HG03342 (cell line): ENCODE measurements around the gene LBX2.
A peak's percentile ranks its signal among the peaks of the same experiment; 100 is the strongest.
"Not testable (repeated sequence)": the region's sequence is repeated elsewhere in the genome, so short reads cannot be mapped to it uniquely, and the experiment has no call there.

ENCODE experiments used
- ATAC-seq: cut with Tn5 transposase; IDR thresholded peaks from one replicate; pipeline ENCODE4 v1.9.1; 2021; ENCODE audit warnings: mild to moderate bottlenecking, moderate library complexity; ENCODE audit not compliant: unreplicated experiment

LBX2 gene

DNA sequence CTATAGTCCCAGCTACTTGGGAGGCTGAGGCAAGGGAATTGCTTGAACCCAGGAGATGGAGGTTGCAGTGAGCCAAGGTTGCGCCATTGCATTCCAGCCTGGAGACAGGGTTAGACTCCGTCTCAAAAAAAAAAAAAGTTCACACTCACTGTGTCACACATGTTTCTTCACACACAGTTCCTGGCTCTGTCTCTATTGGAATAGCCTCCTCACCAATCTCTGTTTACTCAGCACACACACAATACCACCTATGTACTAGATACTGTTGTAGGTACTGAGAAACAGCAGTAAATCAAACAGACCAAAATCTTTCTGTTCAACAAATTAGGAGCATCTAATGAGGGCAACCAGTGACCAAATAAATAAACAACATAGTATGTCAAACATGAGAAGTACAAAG, 13.3 kb downstream of the LBX2 start:
- no peak for ATAC-seq

- not testable (repeated sequence) for ATAC-seq
These were observed 15.7 kb downstream of the LBX2 start for GRCh38 chr2:74483675-74484164.

DNA sequence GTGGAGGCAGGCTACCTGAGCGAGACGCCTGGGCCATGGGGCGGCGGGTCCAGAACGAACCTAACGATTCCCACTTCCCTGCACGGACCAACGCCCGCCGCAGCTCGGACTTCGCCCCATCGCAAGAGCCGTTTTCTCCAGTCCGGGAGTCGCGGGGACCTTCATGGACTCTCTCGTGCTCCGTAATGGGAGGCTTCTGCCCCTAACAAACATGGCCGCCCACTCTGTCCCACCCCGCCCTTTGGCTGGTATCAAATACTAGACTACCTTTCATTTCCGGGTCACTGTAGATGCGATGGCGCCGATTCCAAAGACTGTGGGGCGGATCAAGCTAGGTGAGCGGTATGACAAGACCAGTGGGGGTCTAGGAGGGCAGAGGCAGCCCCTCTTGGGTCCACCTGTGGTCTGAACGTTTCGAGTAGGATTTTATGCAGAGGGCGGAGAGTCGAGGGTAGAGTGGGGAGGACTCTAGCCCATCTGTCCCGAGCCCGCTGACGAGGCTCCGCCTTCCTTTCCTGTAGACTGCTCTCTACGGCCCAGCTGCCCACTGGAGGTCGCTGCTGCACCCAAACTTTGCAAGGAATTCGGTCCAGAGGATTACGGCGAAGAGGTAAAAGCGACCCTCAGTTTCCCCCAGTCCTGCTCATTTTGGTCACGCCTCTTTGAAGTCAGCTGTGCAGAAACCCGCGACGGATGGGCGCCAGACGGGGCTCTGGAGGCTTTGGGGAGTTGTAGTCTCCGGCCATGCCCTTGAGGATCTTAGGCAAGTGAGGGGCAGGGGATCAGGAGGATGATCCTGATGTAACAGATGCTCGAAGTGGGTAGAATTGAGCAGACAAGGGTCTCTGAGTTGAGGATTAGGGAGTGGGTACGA, 16.4 kb downstream of the LBX2 start, which contains the start of the genes CCDC142 and TTC31:
CCDC142 (minus strand) TSS at position 198 of the 874 bp plus-strand sequence; CDS start at position 37, 161 bp downstream.
TTC31 (plus strand) TSS at position 281 of the 874 bp plus-strand sequence; CDS start at position 296, 15 bp downstream.
- ATAC-seq = peak; percentile 89

GRCh38 chr2:74481961-74482800, 17.2 kb downstream of the LBX2 start:
- peak; percentile 31 for ATAC-seq

DNA sequence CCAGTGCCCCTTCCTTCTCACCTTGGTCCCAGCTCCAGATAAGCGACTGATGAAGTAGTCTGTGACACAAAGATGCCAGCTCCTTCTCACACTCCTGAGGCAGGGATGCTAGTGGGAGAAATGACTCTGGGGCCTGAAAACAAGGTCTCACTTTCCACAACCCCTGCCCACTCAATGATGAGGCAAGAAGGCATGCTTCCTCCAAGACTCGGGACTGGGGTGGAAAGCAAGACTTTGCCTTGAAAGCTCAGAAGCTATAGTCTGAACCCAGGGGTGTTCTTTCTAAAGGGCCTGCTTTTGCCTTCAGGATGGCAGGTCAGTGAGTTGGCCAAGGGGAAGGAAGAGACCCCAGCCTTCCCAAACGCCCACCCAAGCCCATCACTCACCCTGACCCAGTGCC, 18.0 kb downstream of the LBX2 start:
- ATAC-seq = no peak

DNA sequence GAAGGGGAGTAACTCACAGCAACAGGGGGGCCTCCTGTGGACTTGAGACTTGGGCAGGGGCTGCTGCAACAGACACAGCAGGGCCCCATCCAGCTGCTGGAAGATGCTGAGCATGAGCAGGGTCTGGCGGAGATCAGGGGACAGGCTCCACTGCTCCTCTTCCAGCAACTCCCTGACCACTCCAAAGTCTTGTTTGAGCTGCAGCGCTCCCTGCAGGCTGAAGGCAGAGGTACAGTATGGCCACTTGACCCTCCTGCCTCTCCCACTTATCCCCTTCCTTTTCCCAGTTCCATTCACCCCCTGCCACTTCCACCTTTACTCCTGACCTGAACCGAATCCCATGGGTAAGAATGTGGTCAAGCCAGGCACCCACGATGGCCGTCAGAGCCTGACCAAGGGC, 24.5 kb downstream of the LBX2 start:
- no peak for ATAC-seq

GRCh38 chr2:74474481-74474880, 24.9 kb downstream of the LBX2 start:
- no peak for ATAC-seq

GRCh38 chr2:74472945-74473258, 26.5 kb downstream of the LBX2 start:
- no peak for ATAC-seq

DNA sequence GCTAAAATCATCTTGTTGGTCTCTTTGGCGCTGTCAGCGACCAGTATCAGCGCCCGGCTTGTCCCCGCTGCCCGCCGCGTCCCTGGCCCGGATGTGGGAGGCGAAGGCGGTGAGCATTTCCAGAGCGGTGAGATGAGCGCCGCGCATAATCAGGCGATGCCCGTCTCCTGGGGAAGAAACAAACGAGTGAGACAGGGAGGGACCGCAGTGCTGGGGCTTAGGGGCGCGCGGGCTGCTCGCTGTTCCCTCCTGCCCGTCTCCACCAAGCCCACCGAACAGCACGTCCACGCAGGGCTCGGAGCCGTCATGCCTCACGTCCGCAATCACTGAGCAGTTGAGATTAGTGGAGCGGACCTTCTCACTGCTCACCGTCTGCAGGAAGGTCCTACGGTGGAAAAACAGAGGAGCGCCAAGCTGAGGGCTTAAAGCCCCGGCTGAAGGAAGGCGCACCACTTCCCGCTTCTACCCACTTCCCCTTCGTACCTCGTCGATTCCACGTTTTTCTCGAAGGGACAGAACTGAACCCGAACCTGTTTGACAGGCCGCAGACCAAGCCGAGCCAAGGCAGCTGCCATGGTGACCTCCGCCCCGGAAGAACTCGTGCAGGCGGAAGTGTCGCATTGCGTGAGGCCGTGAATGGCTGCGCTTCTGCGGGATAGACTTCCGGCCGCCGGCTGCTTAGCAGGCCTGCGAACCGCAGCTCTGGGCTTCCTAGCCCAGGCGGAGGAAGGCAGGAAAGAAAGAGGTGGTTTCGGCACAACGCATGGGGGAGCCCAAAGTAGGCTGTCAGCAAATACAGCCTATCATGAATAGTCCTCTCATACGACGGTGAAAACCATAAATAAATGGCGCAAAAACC, 27.1 kb downstream of the LBX2 start, which contains the start of gene MRPL53:
MRPL53 (minus strand) TSS at position 595 of the 859 bp plus-strand sequence; CDS start at position 575, 20 bp downstream.
- ATAC-seq = peak; percentile 81

- ATAC-seq = no peak
These were observed 27.9 kb downstream of the LBX2 start for GRCh38 chr2:74471332-74472065.

DNA sequence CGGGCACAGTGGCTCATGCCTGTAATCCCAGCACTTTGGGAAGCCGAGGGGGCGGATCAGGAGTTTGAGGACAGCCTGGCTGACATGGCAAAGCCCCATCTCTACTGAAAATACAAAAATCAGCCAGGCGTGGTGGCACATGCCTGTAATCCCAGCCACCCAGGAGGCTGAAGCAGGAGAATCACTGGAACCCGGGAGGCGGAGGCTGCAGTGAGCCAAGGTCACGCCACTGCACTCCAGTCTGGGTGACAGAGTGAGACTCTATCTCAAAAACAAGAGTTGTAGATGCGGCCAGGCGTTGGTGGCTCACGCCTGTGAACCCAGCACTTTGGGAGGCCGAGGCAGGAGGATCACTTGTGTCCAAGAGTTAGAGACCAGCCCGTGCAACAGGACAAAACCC, 28.7 kb downstream of the LBX2 start:
- not testable (repeated sequence) for ATAC-seq

DNA sequence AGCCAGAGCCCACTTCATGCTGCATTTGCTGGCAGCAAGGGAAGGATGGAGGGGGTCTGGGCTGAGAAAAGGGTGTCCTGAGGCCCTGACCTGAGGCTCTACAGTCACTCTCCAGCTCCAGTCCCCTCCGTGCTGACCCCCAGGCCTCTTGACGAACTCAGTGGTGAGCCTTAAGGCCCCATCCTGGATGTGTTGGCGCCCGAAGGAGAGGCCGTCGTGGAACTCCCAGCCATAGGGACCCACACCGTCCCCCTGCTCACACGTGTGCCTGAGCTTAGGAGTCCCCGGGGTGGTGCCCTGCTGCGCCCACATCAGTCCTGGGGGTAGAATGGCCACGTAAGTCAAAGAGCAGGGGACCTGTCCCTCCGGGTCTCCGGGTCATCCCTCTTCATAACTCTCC, 35.0 kb downstream of the LBX2 start:
- no peak for ATAC-seq

DNA sequence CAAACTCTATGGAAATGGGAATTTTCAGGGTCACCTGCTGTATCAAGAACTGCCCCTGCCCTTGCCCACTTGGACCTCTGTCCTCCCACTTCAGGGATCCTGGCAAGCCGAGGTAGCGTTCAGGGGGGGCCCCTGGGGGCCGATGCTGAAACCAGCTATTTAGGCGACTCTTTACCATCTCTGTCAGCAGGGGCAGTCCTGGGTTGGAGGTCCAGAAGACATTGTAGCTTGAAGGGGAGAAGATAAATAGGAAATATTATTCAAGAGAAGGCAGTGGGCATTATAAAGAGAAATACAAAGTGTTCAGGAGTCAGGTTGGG, 36.7 kb downstream of the LBX2 start:
- no peak for ATAC-seq

DNA sequence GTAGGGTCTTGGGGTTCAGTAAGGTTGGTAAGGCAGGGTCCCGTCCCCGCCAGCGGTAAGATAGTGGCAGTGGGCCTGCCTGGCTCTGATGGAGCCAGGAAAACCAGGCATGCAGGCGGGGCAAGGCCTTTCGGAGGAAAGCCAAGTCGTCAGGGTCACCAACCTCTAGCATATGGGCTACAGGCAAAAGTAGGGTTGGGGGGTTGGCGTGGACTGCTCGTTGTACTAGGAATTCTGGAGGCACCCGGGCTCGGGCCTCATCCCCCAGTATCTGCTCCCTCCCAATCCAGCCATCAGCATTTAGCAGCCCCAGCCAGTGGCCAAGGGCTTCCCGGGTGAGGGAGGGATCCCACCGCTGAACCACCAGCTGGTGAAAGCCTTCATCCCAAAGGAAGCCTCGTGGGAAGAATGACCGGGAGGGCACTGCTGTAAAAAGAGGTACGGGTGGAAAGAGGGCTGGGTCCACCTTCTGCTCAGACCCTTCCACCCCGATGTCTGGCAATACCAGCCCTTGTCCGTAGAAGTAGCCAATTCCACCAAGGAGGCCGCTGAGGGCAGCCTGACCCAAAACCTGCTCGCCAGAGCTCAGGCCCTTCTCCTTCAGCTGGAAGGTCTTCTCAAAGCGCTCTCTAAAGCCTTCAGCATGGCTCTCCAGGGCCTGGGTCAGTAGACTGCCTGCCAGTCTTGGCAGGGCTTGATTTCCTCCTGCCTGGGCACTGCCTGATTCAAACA, 37.2 kb downstream of the LBX2 start:
- no peak for ATAC-seq

DNA sequence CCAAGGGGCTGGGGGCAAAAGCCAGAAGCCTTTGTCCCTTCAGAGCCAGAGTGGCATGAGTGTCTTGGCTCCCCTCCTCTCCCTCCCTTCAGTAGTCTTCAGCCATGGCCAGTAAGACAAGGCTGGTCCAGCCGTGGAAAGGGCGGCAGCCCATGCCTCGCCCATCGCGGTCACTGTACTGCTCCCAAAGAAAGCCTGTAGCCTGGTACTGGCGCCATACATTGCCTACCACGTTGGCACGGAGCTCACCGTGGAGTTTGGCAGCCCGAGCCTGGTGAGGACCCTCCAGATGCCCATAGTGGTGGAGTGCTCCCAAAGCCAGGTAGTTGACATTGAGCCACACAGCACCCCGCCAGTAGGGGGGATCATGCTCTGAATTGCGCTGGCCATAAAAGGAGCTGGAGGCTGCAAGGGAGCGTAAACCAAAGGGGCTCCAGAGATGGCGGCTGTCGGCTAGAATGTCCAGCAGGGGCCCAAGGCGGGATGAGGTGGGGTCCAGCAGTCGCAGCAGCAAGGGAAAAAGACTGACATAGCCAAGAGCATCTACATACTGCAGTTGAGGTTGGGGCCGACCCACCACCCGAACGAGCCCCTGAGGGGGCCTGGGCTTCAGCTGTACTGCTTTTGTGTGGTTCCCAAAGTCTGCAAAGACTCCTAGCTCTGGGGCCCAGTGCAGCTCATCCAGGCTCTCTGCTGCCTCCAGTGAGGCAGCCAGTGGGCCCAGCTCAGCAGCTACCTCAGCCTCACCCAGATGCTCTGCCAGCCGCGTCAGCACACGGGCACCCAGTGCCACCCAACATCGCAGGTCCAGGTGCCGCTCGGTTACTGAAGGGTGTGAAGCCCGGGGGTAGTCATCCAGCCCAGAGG, 38.0 kb downstream of the LBX2 start:
- no peak for ATAC-seq

- not testable (repeated sequence) for ATAC-seq
These were observed 39.2 kb downstream of the LBX2 start for GRCh38 chr2:74460187-74460586.

- not testable (repeated sequence) for ATAC-seq
These were observed 39.8 kb downstream of the LBX2 start for GRCh38 chr2:74459503-74460118.

- no peak for ATAC-seq
These were observed 40.5 kb downstream of the LBX2 start for GRCh38 chr2:74458938-74459363.
